OCI-LY7 (cell line): ENCODE results near the gene ZNF358. TPM values are rescaled to one million over a fixed set of nuclear protein-coding genes. Genes with fewer than 3 reads are reported as not detected.

Experiments
- BruUV-seq: library from RNA; stranded (reverse); fragments of 400-500 nt; replicated peaks from 2 replicates; lab custom pipeline; 2021; lab: Mats Ljungman, UMichigan
- CTCF ChIA-PET: fragments of 300-600 bp; sonication (Branson Sonifier 250); formaldehyde crosslinking; loops from one replicate; lab custom pipeline; 2022; ENCODE audit warnings: antibody characterized with exemption; ENCODE audit not compliant: unreplicated experiment; lab: Charles Lee
- POLR2A ChIA-PET: fragments of 300-600 bp; sonication (Branson Sonifier 250); formaldehyde crosslinking; loops from one replicate; lab custom pipeline; 2022; ENCODE audit warnings: antibody characterized with exemption; lab: Charles Lee
- DNase-seq: peaks from one replicate; pipeline ENCODE4 v3.0.0-alpha.2; 2015; ENCODE audit warnings: low spot score
- H2AFZ ChIP-seq: fragments of 200-600 bp; sonication (generic), shearing (Covaris generic); 2 replicates; pipeline ENCODE4 v1.6.1; 2014; ENCODE audit warnings: mild to moderate bottlenecking, antibody characterized with exemption, low read length, moderate library complexity
- H3K27ac ChIP-seq: fragments of 200-600 bp; sonication (generic); 2 replicates; pipeline ENCODE4 v1.5.1; 2014; ENCODE audit warnings: mixed run types, low read depth, mild to moderate bottlenecking, moderate library complexity, low read length, inconsistent platforms; ENCODE audit not compliant: poor library complexity, severe bottlenecking
- H3K36me3 ChIP-seq: fragments of 200-600 bp; sonication (generic); 2 replicates; pipeline ENCODE4 v1.6.1; 2014; ENCODE audit warnings: mild to moderate bottlenecking, antibody characterized with exemption, low read length, moderate library complexity, mixed read lengths; ENCODE audit not compliant: insufficient read depth
- H3K4me1 ChIP-seq: fragments of 200-600 bp; sonication (generic); 2 replicates; pipeline ENCODE4 v1.5.1; 2014; ENCODE audit warnings: mild to moderate bottlenecking, low read length; ENCODE audit not compliant: insufficient read depth, poor library complexity, severe bottlenecking
- H3K4me2 ChIP-seq: fragments of 200-600 bp; sonication (generic); 2 replicates; pipeline ENCODE4 v1.6.1; 2014; ENCODE audit warnings: mild to moderate bottlenecking, low read length
- H3K4me3 ChIP-seq: fragments of 200-600 bp; sonication (generic); 2 replicates; pipeline ENCODE4 v1.5.1; 2014; ENCODE audit warnings: mild to moderate bottlenecking, low read depth, low read length; ENCODE audit not compliant: poor library complexity, severe bottlenecking
- H3K79me2 ChIP-seq: fragments of 200-600 bp; sonication (generic); 2 replicates; pipeline ENCODE4 v1.6.1; 2016; ENCODE audit warnings: low read depth, mild to moderate bottlenecking, low read length, moderate library complexity, mixed read lengths; ENCODE audit not compliant: insufficient read depth
- H3K9me2 ChIP-seq: fragments of 200-600 bp; sonication (generic); 2 replicates; pipeline ENCODE4 v1.6.1; 2016; ENCODE audit warnings: mild to moderate bottlenecking, low read length, mixed read lengths; ENCODE audit not compliant: insufficient read depth
- H3K9me3 ChIP-seq: fragments of 200-600 bp; sonication (generic); 2 replicates; pipeline ENCODE4 v1.6.1; 2014; ENCODE audit warnings: mild to moderate bottlenecking, mixed run types, low read length, mixed read lengths
- H4K20me1 ChIP-seq: fragments of 200-600 bp; sonication (generic); 2 replicates; pipeline ENCODE4 v1.6.1; 2014; ENCODE audit warnings: mild to moderate bottlenecking, antibody characterized with exemption, low read length, moderate library complexity, mixed read lengths; ENCODE audit not compliant: insufficient read depth
- CTCF ChIP-seq: fragments of 200-600 bp; sonication (generic); conservative IDR thresholded peaks from 2 replicates; pipeline ENCODE4 v1.5.1; 2014; ENCODE audit warnings: mild to moderate bottlenecking, antibody characterized with exemption, low read length, moderate library complexity, mixed read lengths
- EZH2phosphoT487 ChIP-seq: fragments of 200-600 bp; sonication (generic); IDR thresholded peaks from 2 replicates; pipeline ENCODE4 v1.6.1; 2018; ENCODE audit warnings: low read depth, borderline replicate concordance, mild to moderate bottlenecking, mixed run types, antibody characterized with exemption, low read length, moderate library complexity, mixed read lengths
- intact Hi-C: fragments of 100-400 bp; cut with micrococcal nuclease; formaldehyde crosslinking; loops from one replicate; pipeline ENCODE4 v1.10.0; 2022; ENCODE audit not compliant: unreplicated experiment
- total RNA-seq, 2 experiments: library from RNA; depleted of rRNA in 1 of 2; stranded (reverse); fragments of >200 nt in 1 of 2; shearing (Covaris generic) in 1 of 2; gene quantifications; 2 replicates each; pipeline ENCODE4 v1.2.3, GENCODE V29; 2014 to 2022

ZNF358 gene
- total RNA-seq, 2 experiments from 2014 or later, result not detected

DNA sequence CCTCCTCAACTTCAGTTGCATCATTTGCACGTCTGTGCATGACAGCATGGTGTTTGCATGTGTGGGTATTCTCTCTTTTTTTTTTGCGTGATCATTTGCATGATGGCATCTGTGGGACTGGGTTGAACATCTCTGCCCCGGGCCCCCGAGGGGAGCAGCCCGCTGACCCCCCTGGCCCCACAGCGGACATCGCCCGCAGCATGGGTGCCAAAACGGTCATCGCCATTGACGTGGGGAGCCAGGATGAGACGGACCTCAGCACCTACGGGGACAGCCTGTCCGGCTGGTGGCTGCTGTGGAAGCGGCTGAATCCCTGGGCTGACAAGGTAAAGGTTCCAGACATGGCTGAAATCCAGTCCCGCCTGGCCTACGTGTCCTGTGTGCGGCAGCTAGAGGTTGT lies 42.8 kb downstream of the ZNF358 start:
- intact Hi-C loops, result no loop called here
- CTCF ChIA-PET, result no interaction called here
- H3K4me3 ChIP-seq, result no peak overlapping the region
- DNase-seq, result no peak
- no peaks in the 10 kb centered on the region for H3K9me3 ChIP-seq
- TF ChIP-seq EZH2phosphoT487 (no peak), CTCF (no peak)
- no peaks in the 10 kb centered on the region for H3K79me2 ChIP-seq
- H3K9me2 ChIP-seq, result no peaks in the 10 kb centered on the region
- POLR2A ChIA-PET, result no interaction called here
- no peaks in the 10 kb centered on the region for H4K20me1 ChIP-seq
- no peak overlapping the region for H3K27ac ChIP-seq
- no peak overlapping the region for H3K4me2 ChIP-seq
- peaks cover 47% of the 10 kb centered on the region for H3K36me3 ChIP-seq
- no TSS peak for BruUV-seq
- H3K4me1 ChIP-seq, result no peaks in the 10 kb centered on the region
- no peak overlapping the region for H2AFZ ChIP-seq

DNA sequence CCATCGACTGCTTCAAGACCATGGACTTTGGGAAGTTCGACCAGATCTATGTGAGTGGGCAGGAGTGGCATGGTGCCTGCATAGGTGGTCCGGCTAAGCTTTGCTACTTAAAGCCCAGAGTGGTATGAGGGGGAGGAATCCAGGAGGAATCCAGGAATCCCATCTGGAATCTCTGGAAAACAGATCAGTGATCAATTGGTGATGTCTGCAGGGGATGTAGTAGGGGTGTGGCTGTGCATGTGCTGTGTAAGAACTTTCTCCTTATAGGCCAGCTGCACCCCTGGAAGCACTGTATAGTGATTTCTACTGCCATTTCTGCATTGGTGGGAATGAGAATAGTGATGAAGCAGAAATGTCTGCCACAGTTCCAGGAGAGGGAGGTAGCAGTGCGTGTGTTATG lies 43.2 kb downstream of the ZNF358 start:
- Histone ChIP-seq H3K4me1 (no peaks in the 10 kb centered on the region), H3K79me2 (no peaks in the 10 kb centered on the region), H3K36me3 (peaks cover 47% of the 10 kb centered on the region), H3K9me2 (no peaks in the 10 kb centered on the region), H3K4me3 (no peak overlapping the region), H3K4me2 (no peak overlapping the region), H3K27ac (no peak overlapping the region), H3K9me3 (no peaks in the 10 kb centered on the region), H4K20me1 (no peaks in the 10 kb centered on the region), H2AFZ (no peak overlapping the region)
- no peak for DNase-seq
- no TSS peak for BruUV-seq
- CTCF ChIA-PET, result no interaction called here
- POLR2A ChIA-PET, result no interaction called here
- intact Hi-C loops, result no loop called here
- TF ChIP-seq EZH2phosphoT487, result no peak
- no peak for TF ChIP-seq CTCF

- Histone ChIP-seq H3K79me2 (no peaks in the 10 kb centered on the region), H3K4me1 (no peaks in the 10 kb centered on the region), H3K9me2 (no peaks in the 10 kb centered on the region), H3K27ac (no peak overlapping the region), H3K36me3 (peaks cover 37% of the 10 kb centered on the region), H4K20me1 (no peaks in the 10 kb centered on the region), H3K9me3 (no peaks in the 10 kb centered on the region), H3K4me3 (no peak overlapping the region), H2AFZ (no peak overlapping the region), H3K4me2 (no peak overlapping the region)
- no peak for DNase-seq
- BruUV-seq, result no TSS peak
- ChIA-PET CTCF (no interaction called here), POLR2A (no interaction called here)
- intact Hi-C loops, result no loop called here
- TF ChIP-seq EZH2phosphoT487 (no peak), CTCF (no peak)
Observed at GRCh38 chr19:7560255-7560654, 44.4 kb downstream of the ZNF358 start.
